Effector memory CD4-positive, alpha-beta T cell (primary cell): ENCODE data around the gene CYBA.

Source experiments
- DNase-seq, 3 donors: peaks; one replicate each; pipeline ENCODE4 v3.0.0-alpha.2; 2020
- H3K27ac ChIP-seq: 2 replicates; pipeline ENCODE4 v1.7.0; 2013; ENCODE audit warnings: mild to moderate bottlenecking, low read length, moderate library complexity; ENCODE audit not compliant: insufficient read depth, poor library complexity, severe bottlenecking
- H3K27me3 ChIP-seq: replicated peaks from 2 replicates; pipeline ENCODE4 v1.7.0; 2013; ENCODE audit warnings: mild to moderate bottlenecking, low read length; ENCODE audit not compliant: insufficient read depth, control insufficient read depth, poor library complexity, severe bottlenecking
- H3K36me3 ChIP-seq: 2 replicates; pipeline ENCODE4 v1.7.0; 2013; ENCODE audit warnings: mild to moderate bottlenecking, low read length, moderate library complexity; ENCODE audit not compliant: control insufficient read depth, insufficient read depth
- H3K4me1 ChIP-seq: 2 replicates; pipeline ENCODE4 v1.7.0; 2013; ENCODE audit warnings: low read length, mild to moderate bottlenecking; ENCODE audit not compliant: control insufficient read depth, insufficient read depth, poor library complexity, severe bottlenecking
- H3K4me3 ChIP-seq: 2 replicates; pipeline ENCODE4 v1.7.0; 2013; ENCODE audit warnings: low read length, low read depth, mild to moderate bottlenecking; ENCODE audit not compliant: insufficient read depth, poor library complexity, severe bottlenecking
- H3K9me3 ChIP-seq: 2 replicates; pipeline ENCODE4 v1.7.0; 2013; ENCODE audit warnings: mild to moderate bottlenecking, low read length, moderate library complexity; ENCODE audit not compliant: control insufficient read depth

The CYBA gene

GRCh38 chr16:88662843-88663606, 12.2 kb upstream of the CYBA start, which contains the start of gene MVD:
TSS of gene MVD (minus strand) at chr16:88663091. CDS start at chr16:88663080, 11 bp downstream.
- Histone ChIP-seq H3K9me3 (no peaks in the 10 kb centered on the region), H3K4me1 (peaks cover 14% of the 10 kb centered on the region), H3K27ac (peak within 1 kb of the TSS; percentile 83), H3K36me3 (no peaks in the 10 kb centered on the region), H3K4me3 (peak within 1 kb of the TSS; percentile 97), H3K27me3 (no peaks in the 10 kb centered on the region)
- peak; percentile 93 to 96 (median 93) for DNase-seq

- H3K4me1 ChIP-seq = peaks cover 14% of the 10 kb centered on the region
- DNase-seq = no peak
- no peaks in the 10 kb centered on the region for H3K27me3 ChIP-seq
- no peaks in the 10 kb centered on the region for H3K36me3 ChIP-seq
- H3K27ac ChIP-seq = peak overlapping the region; percentile 83
- H3K9me3 ChIP-seq = no peaks in the 10 kb centered on the region
- H3K4me3 ChIP-seq = peak overlapping the region; percentile 97
Observed at GRCh38 chr16:88662222-88662842, 11.5 kb upstream of the CYBA start.

GRCh38 chr16:88661468-88661867, 10.6 kb upstream of the CYBA start:
- H3K27me3 ChIP-seq = no peaks in the 10 kb centered on the region
- peaks cover 14% of the 10 kb centered on the region for H3K4me1 ChIP-seq
- H3K27ac ChIP-seq = no peak overlapping the region
- DNase-seq = no peak
- no peaks in the 10 kb centered on the region for H3K9me3 ChIP-seq
- H3K4me3 ChIP-seq = no peak overlapping the region
- H3K36me3 ChIP-seq = no peaks in the 10 kb centered on the region

GRCh38 chr16:88659160-88659559, 8.3 kb upstream of the CYBA start:
- Histone ChIP-seq H3K27me3 (no peaks in the 10 kb centered on the region), H3K27ac (no peak overlapping the region), H3K9me3 (no peaks in the 10 kb centered on the region), H3K4me1 (peaks cover 14% of the 10 kb centered on the region), H3K4me3 (no peak overlapping the region), H3K36me3 (peaks cover 5% of the 10 kb centered on the region)
- no peak for DNase-seq

GRCh38 chr16:88658714-88659113, 7.9 kb upstream of the CYBA start:
- Histone ChIP-seq H3K4me3 (no peak overlapping the region), H3K9me3 (no peaks in the 10 kb centered on the region), H3K36me3 (peaks cover 5% of the 10 kb centered on the region), H3K4me1 (peaks cover 10% of the 10 kb centered on the region), H3K27ac (no peak overlapping the region), H3K27me3 (no peaks in the 10 kb centered on the region)
- DNase-seq = no peak

- Histone ChIP-seq H3K36me3 (peaks cover 5% of the 10 kb centered on the region), H3K9me3 (no peaks in the 10 kb centered on the region), H3K4me1 (peaks cover 7% of the 10 kb centered on the region), H3K27ac (no peak overlapping the region), H3K4me3 (no peak overlapping the region), H3K27me3 (no peaks in the 10 kb centered on the region)
- DNase-seq = no peak
Observed at GRCh38 chr16:88657371-88657770, 6.5 kb upstream of the CYBA start.

- no peaks in the 10 kb centered on the region for H3K27me3 ChIP-seq
- no peak for DNase-seq
- H3K36me3 ChIP-seq = peaks cover 5% of the 10 kb centered on the region
- H3K4me1 ChIP-seq = peaks cover 6% of the 10 kb centered on the region
- no peak overlapping the region for H3K27ac ChIP-seq
- no peak overlapping the region for H3K4me3 ChIP-seq
- no peaks in the 10 kb centered on the region for H3K9me3 ChIP-seq
Observed at GRCh38 chr16:88656291-88656980, 5.6 kb upstream of the CYBA start.

- Histone ChIP-seq H3K27me3 (no peaks in the 10 kb centered on the region), H3K9me3 (no peaks in the 10 kb centered on the region), H3K4me3 (no peak overlapping the region), H3K4me1 (peaks cover 10% of the 10 kb centered on the region), H3K36me3 (peaks cover 5% of the 10 kb centered on the region), H3K27ac (no peak overlapping the region)
- no peak for DNase-seq
Observed at GRCh38 chr16:88655733-88656281, 5.0 kb upstream of the CYBA start.

- no peak overlapping the region for H3K4me3 ChIP-seq
- H3K9me3 ChIP-seq = no peaks in the 10 kb centered on the region
- H3K27ac ChIP-seq = no peak overlapping the region
- no peaks in the 10 kb centered on the region for H3K27me3 ChIP-seq
- peaks cover 5% of the 10 kb centered on the region for H3K36me3 ChIP-seq
- DNase-seq = no peak
- H3K4me1 ChIP-seq = peaks cover 11% of the 10 kb centered on the region
Observed at GRCh38 chr16:88655053-88655732, 4.3 kb upstream of the CYBA start.
